Hepatocyte (in vitro differentiated cells): ENCODE data around the gene PRKG1. TPM values are rescaled to one million over a fixed set of nuclear protein-coding genes. Genes with fewer than 3 reads are reported as not detected.
A peak's percentile ranks its signal among the peaks of the same experiment; 100 is the strongest.

Source experiments
- DNase-seq: peaks from one replicate; pipeline ENCODE4 v3.0.0-alpha.2; 2016; ENCODE audit warnings: low spot score
- H2AFZ ChIP-seq: fragments of 200-600 bp; sonication (generic); 2 replicates; pipeline ENCODE4 v1.6.0; 2016; ENCODE audit warnings: antibody characterized with exemption, mild to moderate bottlenecking
- H3K27ac ChIP-seq: fragments of 200-600 bp; sonication (generic); 2 replicates; pipeline ENCODE4 v1.5.1; 2016; ENCODE audit warnings: mild to moderate bottlenecking
- H3K27me3 ChIP-seq: fragments of 200-600 bp; sonication (generic); 2 replicates; pipeline ENCODE4 v1.6.1; 2016
- H3K36me3 ChIP-seq: fragments of 200-600 bp; sonication (generic); replicated peaks from 2 replicates; pipeline ENCODE4 v1.5.1; 2016; ENCODE audit warnings: low read depth; ENCODE audit not compliant: insufficient read depth
- H3K4me1 ChIP-seq: fragments of 200-600 bp; sonication (generic); 2 replicates; pipeline ENCODE4 v1.5.1; 2016; ENCODE audit warnings: mild to moderate bottlenecking, moderate library complexity; ENCODE audit not compliant: insufficient read depth
- H3K4me2 ChIP-seq: fragments of 200-600 bp; sonication (generic); 2 replicates; pipeline ENCODE4 v1.6.0; 2016
- H3K4me3 ChIP-seq: fragments of 200-600 bp; sonication (generic); 2 replicates; pipeline ENCODE4 v1.5.1; 2016; ENCODE audit warnings: mild to moderate bottlenecking
- H3K79me2 ChIP-seq: fragments of 200-600 bp; sonication (generic); 2 replicates; pipeline ENCODE4 v1.6.0; 2017; ENCODE audit warnings: mild to moderate bottlenecking
- H3K9me2 ChIP-seq: fragments of 200-600 bp; sonication (generic); replicated peaks from 2 replicates; pipeline ENCODE4 v1.6.0; 2017; ENCODE audit warnings: mild to moderate bottlenecking; ENCODE audit not compliant: insufficient read depth
- H3K9me3 ChIP-seq: fragments of 200-600 bp; sonication (generic); 2 replicates; pipeline ENCODE4 v1.5.1; 2016; ENCODE audit warnings: low read depth, mild to moderate bottlenecking
- H4K20me1 ChIP-seq: fragments of 200-600 bp; sonication (generic); 2 replicates; pipeline ENCODE4 v1.6.0; 2016; ENCODE audit warnings: mild to moderate bottlenecking; ENCODE audit not compliant: insufficient read depth, poor library complexity, severe bottlenecking
- EZH2 ChIP-seq: fragments of 200-600 bp; sonication (generic); IDR thresholded peaks from 2 replicates; pipeline ENCODE4 v1.6.1; 2016; ENCODE audit warnings: antibody characterized with exemption, mild to moderate bottlenecking, borderline replicate concordance
- EZH2phosphoT487 ChIP-seq: fragments of 200-600 bp; sonication (generic); IDR thresholded peaks from one replicate; pipeline ENCODE4 v1.6.1; 2018; ENCODE audit warnings: antibody characterized with exemption, mild to moderate bottlenecking, low read depth, moderate library complexity; ENCODE audit not compliant: unreplicated experiment, severe bottlenecking
- WGBS: methylation state at CpG from one replicate; pipeline ENCODE4 v1.1.6; 2016; ENCODE audit warnings: low lambda C conversion rate; ENCODE audit errors: missing lambda C conversion rate; 5-methylcytosine and 5-hydroxymethylcytosine counted together
- polyA plus RNA-seq: library from polyadenylated mRNA; unstranded; fragments of >200 nt; fragmentation: Nextera tagmentation; extraction: Ambion mirVana; gene quantifications from 2 replicates; pipeline ENCODE4 v1.2.1, GENCODE V29; 2016
- total RNA-seq: library from RNA; depleted of rRNA; stranded (reverse); fragments of >200 nt; gene quantifications from 2 replicates; pipeline ENCODE4 v1.2.3, GENCODE V29; 2014
- TF ChIP-seq, protein P1 (sequence below): fragments of 200-600 bp; sonication (generic); IDR thresholded peaks from 2 replicates; pipeline ENCODE4 v1.5.1; 2016; ENCODE audit warnings: antibody characterized with exemption, mild to moderate bottlenecking; ENCODE audit not compliant: poor library complexity

The PRKG1 gene
- total and polyA plus RNA-seq, 2 experiments from 2014 or later, result 4.0 to 8.1 TPM

DNA sequence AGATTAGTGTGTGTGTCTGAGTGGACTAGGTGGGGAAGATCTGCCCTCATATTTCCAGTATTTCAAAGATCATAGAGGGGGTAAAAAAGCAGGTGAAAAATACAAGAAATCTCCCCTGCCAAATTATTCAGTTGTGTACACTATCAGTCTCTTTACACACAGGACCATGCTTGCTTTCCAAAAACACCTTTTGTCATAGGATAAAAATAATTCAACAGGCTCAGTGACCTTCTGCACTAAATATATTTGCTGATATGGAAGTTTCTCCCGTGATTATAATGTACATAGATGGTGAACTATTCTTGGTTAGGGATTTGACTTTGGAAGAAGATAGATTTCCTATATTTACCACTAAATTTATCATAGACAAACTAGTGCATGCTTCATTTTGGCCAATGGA, 649.8 kb downstream of the PRKG1 start:
- Histone ChIP-seq H3K4me2 (no peak overlapping the region), H3K36me3 (no peaks in the 10 kb centered on the region), H3K27me3 (no peaks in the 10 kb centered on the region), H3K9me3 (no peaks in the 10 kb centered on the region), H2AFZ (no peak overlapping the region), H4K20me1 (no peaks in the 10 kb centered on the region), H3K79me2 (no peaks in the 10 kb centered on the region), H3K27ac (no peak overlapping the region), H3K9me2 (no peaks in the 10 kb centered on the region), H3K4me1 (no peaks in the 10 kb centered on the region), H3K4me3 (no peak overlapping the region)
- WGBS, result 82% methylated on average over 1 of the region's 1 CpG
- no peak for DNase-seq
- TF ChIP-seq EZH2 (no peak), EZH2phosphoT487 (no peak)
- TF ChIP-seq, protein P1, sequence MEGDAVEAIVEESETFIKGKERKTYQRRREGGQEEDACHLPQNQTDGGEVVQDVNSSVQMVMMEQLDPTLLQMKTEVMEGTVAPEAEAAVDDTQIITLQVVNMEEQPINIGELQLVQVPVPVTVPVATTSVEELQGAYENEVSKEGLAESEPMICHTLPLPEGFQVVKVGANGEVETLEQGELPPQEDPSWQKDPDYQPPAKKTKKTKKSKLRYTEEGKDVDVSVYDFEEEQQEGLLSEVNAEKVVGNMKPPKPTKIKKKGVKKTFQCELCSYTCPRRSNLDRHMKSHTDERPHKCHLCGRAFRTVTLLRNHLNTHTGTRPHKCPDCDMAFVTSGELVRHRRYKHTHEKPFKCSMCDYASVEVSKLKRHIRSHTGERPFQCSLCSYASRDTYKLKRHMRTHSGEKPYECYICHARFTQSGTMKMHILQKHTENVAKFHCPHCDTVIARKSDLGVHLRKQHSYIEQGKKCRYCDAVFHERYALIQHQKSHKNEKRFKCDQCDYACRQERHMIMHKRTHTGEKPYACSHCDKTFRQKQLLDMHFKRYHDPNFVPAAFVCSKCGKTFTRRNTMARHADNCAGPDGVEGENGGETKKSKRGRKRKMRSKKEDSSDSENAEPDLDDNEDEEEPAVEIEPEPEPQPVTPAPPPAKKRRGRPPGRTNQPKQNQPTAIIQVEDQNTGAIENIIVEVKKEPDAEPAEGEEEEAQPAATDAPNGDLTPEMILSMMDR, result no peak

DNA sequence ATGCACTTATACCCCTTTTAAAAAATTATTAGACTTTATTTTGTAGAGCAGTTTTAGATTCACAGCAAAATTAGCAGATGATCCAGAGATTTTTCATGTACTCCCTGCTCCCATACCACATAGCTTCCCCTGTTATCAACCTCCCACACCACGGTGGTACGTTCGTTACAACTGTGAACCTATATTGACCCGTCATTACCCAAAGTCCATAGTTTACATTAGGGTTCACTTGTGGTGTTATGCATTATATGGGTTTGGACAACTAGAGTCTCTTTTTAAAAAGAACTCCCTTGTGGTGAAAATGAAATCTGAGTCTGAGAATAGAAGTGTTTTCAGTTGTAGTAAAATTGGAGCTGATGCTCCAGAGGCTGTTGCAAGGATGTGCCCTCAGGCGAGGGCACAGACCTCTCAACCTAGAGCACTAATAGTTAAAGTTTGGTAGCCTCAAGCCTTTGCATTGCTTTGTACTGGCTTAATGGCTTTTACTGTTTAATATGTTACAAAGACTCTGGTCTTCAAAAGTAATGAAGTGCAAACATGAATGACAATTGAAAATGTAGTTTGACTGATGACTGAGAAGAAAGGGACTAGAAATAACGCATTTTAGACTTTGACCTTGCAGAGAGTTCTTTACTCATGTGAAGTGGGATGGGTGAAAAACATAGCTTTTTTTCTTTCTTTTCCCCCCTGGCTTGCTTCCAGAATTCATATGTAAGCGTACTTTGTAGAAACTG, 655.7 kb downstream of the PRKG1 start:
- peak; percentile 11 for DNase-seq
- H3K36me3 ChIP-seq, result no peaks in the 10 kb centered on the region
- H3K9me2 ChIP-seq, result no peaks in the 10 kb centered on the region
- TF ChIP-seq EZH2phosphoT487, result no peak
- TF ChIP-seq, protein P1, result no peak
- TF ChIP-seq EZH2, result no peak
- peak overlapping the region; percentile 6 for H3K27ac ChIP-seq
- no peaks in the 10 kb centered on the region for H3K79me2 ChIP-seq
- H3K27me3 ChIP-seq, result no peaks in the 10 kb centered on the region
- H3K4me1 ChIP-seq, result peaks cover 3% of the 10 kb centered on the region
- H3K9me3 ChIP-seq, result no peaks in the 10 kb centered on the region
- no peaks in the 10 kb centered on the region for H4K20me1 ChIP-seq
- H2AFZ ChIP-seq, result no peak overlapping the region
- no peak overlapping the region for H3K4me3 ChIP-seq
- peak overlapping the region; percentile 41 for H3K4me2 ChIP-seq
- WGBS, result 29% methylated on average over 7 of the region's 7 CpGs

DNA sequence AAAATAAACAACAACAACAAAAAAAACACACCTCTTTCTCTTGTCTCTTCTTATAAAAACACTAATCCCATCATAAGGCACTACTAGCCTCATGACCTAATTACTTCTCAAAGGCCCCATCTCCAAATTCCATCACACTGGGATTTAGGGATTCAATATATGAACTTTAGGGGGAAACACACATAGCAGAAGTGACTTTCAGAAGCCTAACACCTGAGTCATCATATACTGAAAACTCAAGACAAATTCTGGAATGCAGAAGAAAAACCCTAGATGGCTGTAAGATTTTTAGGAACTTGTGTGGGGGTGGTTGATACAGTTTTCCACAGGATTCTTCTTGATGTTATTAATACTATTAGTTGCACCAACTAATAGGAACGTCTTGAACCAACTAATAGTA, 658.8 kb downstream of the PRKG1 start:
- Histone ChIP-seq H3K36me3 (no peaks in the 10 kb centered on the region), H4K20me1 (no peaks in the 10 kb centered on the region), H3K4me3 (no peak overlapping the region), H3K4me2 (no peak overlapping the region), H3K4me1 (peaks cover 3% of the 10 kb centered on the region), H2AFZ (no peak overlapping the region), H3K79me2 (no peaks in the 10 kb centered on the region), H3K9me2 (no peaks in the 10 kb centered on the region), H3K27me3 (no peaks in the 10 kb centered on the region), H3K27ac (no peak overlapping the region), H3K9me3 (no peaks in the 10 kb centered on the region)
- TF ChIP-seq EZH2phosphoT487, result no peak
- TF ChIP-seq EZH2, result no peak
- TF ChIP-seq, protein P1, result no peak
- DNase-seq, result no peak
- WGBS, result 85% methylated on average over 1 of the region's 1 CpG

DNA sequence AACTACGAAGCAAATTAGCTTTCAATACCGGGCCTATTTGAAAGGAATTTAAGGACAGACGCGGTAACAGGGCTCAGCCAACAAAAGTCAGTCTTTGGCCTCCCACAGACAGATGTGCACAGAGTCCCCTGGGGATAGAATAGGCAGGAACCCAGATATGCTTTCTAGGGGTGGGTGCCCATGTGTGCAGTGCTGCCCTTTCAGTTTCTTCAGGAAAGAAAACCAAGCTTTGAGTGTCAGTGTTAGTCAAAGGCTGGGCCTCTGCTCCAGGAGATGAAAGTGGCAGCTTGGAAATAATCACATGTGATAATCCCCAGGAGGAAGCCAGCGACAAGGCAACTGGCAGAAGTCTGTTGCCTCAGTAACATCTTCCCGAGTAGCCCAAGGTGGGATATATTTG, 668.9 kb downstream of the PRKG1 start:
- WGBS, result 58% methylated on average over 6 of the region's 6 CpGs
- H3K4me3 ChIP-seq, result no peak overlapping the region
- H3K36me3 ChIP-seq, result no peaks in the 10 kb centered on the region
- no peaks in the 10 kb centered on the region for H3K27me3 ChIP-seq
- no peak for TF ChIP-seq EZH2phosphoT487
- TF ChIP-seq EZH2, result no peak
- TF ChIP-seq, protein P1, result no peak
- no peaks in the 10 kb centered on the region for H3K9me2 ChIP-seq
- no peak overlapping the region for H3K4me2 ChIP-seq
- H4K20me1 ChIP-seq, result no peaks in the 10 kb centered on the region
- H2AFZ ChIP-seq, result no peak overlapping the region
- no peak for DNase-seq
- H3K27ac ChIP-seq, result no peak overlapping the region
- no peaks in the 10 kb centered on the region for H3K9me3 ChIP-seq
- H3K4me1 ChIP-seq, result no peaks in the 10 kb centered on the region
- no peaks in the 10 kb centered on the region for H3K79me2 ChIP-seq
